Measurements from ENCODE around the gene PFAS.

The PFAS gene

DNA sequence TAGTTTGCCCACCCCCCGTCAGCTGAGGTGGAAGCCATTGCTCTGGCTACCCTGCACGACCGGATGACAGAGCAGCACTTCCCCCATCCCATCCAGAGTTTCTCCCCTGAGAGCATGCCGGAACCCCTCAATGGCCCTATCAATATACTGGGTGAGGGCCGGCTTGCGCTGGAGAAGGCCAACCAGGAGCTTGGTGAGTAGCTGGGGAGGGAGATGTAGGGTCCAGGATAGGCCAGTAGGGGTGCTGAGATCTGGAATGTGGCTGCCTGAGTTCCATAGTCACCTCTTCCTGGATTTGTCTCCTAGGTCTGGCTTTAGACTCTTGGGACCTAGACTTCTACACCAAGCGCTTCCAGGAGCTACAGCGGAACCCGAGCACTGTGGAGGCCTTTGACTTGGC is 6.4 kb downstream of the PFAS start:
- DNase-seq (ENCODE audit: extremely low read depth, low read depth) = no peak

DNA sequence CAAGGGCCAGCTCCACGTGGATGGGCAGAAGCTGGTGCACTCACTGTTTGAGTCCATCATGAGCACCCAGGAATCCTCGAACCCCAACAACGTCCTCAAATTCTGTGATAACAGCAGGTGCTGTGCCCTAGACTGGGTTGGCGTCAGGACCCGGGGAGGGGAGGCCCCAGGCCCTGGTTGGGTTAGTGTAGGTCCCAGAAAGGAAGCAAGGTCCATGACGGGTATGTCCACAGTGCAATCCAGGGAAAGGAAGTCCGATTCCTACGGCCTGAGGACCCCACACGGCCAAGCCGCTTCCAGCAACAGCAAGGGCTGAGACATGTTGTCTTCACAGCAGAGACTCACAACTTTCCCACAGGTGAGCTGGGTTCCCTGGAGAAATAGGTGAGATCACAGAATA is 7.2 kb downstream of the PFAS start:
- no peak for DNase-seq (ENCODE audit: extremely low read depth, low read depth)
- TF ChIP-seq, protein P1, sequence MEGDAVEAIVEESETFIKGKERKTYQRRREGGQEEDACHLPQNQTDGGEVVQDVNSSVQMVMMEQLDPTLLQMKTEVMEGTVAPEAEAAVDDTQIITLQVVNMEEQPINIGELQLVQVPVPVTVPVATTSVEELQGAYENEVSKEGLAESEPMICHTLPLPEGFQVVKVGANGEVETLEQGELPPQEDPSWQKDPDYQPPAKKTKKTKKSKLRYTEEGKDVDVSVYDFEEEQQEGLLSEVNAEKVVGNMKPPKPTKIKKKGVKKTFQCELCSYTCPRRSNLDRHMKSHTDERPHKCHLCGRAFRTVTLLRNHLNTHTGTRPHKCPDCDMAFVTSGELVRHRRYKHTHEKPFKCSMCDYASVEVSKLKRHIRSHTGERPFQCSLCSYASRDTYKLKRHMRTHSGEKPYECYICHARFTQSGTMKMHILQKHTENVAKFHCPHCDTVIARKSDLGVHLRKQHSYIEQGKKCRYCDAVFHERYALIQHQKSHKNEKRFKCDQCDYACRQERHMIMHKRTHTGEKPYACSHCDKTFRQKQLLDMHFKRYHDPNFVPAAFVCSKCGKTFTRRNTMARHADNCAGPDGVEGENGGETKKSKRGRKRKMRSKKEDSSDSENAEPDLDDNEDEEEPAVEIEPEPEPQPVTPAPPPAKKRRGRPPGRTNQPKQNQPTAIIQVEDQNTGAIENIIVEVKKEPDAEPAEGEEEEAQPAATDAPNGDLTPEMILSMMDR (IDR thresholded peaks at IDR 0.05; ENCODE audit: low read depth, low read length) = no peak

More for the DNA sequence above, 6.4 kb downstream of the PFAS start:
- TF ChIP-seq, protein P1 (IDR thresholded peaks at IDR 0.05; ENCODE audit: low read depth, low read length) = no peak; the same call in 1 of the 2 replicates

DNA sequence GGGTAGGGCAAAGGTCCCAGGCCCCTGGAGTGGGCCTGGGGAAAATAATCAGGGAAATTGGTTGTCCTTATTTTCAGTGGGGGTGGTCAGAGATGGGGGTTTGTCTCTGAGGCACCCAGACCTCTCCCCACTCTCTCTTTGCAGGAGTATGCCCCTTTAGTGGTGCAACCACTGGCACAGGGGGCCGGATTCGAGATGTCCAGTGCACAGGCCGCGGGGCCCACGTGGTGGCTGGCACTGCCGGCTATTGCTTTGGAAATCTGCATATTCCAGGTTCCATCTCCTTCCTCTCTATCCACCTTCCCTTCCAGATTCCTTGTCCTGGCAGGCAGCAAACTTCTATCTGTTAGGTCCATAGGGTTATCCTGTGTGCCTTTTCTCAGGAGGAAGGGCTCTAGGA is 7.6 kb downstream of the PFAS start:
- DNase-seq (ENCODE audit: extremely low read depth, low read depth) = no peak
- TF ChIP-seq, protein P1 (IDR thresholded peaks at IDR 0.05; ENCODE audit: low read depth, low read length) = no peak

DNA sequence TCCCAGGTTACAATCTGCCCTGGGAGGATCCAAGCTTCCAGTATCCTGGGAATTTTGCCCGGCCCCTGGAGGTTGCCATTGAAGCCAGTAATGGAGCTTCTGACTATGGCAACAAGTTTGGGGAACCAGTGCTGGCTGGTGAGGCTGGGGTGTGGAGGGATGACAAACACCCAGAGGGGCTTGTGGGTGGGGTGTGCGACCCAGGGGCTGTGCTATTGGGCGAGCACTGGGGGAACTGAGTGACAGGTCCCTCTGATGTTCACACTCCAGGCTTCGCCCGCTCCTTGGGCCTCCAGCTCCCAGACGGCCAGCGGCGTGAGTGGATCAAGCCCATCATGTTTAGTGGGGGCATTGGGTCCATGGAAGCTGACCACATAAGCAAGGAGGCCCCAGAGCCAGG is 8.7 kb downstream of the PFAS start:
- DNase-seq (ENCODE audit: extremely low read depth, low read depth) = no peak
- TF ChIP-seq, protein P1 (IDR thresholded peaks at IDR 0.05; ENCODE audit: low read depth, low read length) = no peak

DNA sequence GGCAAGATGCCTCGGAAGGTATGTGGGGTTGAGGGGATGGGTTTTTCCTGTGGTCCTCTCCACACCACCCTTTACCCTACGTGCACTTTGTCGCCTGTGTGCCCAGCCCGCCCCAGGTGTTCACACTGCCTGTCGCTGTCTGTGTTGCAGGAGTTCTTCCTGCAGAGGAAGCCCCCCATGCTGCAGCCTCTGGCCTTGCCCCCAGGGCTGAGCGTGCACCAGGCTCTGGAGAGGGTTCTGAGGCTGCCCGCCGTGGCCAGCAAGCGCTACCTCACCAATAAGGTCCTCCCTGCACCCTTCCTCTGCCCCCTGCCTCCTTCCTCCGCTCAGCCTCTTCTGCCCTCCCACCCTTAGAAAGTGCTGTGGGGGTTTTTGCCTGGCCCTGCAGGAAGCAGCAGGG is 15.2 kb downstream of the PFAS start:
- DNase-seq (ENCODE audit: extremely low read depth, low read depth) = no peak
- TF ChIP-seq, protein P1 (IDR thresholded peaks at IDR 0.05; ENCODE audit: low read depth, low read length) = no peak

DNA sequence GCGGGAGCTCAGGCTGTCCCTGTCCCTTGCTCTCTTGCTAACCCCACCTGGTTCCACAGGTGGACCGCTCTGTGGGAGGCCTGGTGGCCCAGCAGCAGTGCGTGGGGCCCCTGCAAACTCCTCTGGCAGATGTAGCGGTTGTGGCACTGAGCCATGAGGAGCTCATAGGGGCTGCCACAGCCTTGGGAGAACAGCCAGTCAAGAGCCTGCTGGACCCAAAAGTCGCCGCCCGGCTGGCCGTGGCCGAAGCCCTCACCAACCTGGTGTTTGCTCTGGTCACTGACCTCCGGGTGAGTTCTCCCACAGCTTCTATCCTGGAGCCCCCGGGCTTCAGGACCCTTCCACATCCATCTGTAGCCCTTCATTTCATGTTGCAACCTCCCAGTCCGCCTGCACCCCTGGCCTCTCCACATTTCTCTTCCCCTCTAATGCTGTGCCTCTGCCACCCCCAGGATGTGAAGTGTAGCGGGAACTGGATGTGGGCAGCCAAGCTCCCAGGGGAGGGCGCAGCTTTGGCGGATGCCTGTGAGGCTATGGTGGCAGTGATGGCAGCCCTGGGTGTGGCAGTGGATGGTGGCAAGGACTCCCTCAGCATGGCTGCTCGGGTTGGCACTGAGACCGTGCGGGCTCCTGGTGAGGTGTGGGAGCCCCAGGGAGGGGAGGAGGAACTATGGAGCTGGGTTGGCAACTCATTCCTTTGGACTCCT is 15.9 kb downstream of the PFAS start:
- TF ChIP-seq, protein P1 (IDR thresholded peaks at IDR 0.05; ENCODE audit: low read depth, low read length) = no peak
- no peak for DNase-seq (ENCODE audit: extremely low read depth, low read depth)

DNA sequence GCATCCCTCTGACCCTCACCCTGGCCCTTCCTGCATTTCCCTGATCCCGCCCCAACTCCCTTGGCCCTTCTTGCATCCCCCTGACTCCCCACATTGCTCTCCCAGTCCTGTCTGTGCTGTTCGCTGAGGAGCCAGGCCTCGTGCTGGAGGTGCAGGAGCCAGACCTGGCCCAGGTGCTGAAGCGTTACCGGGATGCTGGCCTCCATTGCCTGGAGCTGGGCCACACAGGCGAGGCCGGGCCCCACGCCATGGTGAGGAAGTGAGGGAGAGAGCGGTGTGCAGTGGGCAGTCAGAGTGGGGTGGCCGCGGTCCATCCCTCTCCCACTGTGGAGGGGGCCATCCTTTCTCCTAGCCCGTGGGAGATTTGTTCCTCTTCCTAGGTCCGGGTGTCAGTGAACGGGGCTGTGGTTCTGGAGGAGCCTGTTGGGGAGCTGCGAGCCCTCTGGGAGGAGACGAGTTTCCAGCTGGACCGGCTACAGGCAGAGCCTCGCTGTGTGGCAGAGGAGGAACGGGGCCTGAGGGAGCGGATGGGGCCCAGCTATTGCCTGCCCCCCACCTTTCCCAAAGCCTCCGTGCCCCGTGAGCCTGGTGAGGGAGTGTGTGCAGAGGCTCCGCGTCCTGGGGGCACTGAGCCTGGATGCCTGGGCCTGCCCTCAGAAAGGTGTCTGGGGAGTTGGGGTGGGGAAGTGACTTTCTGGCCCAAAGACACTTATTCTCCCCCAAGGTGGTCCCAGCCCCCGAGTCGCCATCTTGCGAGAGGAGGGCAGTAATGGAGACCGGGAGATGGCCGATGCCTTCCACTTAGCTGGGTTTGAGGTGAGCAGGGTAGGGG is 17.8 kb downstream of the PFAS start:
- DNase-seq (ENCODE audit: extremely low read depth, low read depth) = no peak
- TF ChIP-seq, protein P1 (IDR thresholded peaks at IDR 0.05; ENCODE audit: low read depth, low read length) = no peak
